GM12878 (cell line): ENCODE results near the gene ERVFRD-1. TPM values are rescaled to one million over a fixed set of nuclear protein-coding genes. Genes with fewer than 3 reads are reported as not detected.

Source experiments
- CBX3 ChIP-seq: fragments of 200-600 bp; sonication (generic); IDR thresholded peaks from 2 replicates; pipeline ENCODE4 v1.6.1; 2016; ENCODE audit warnings: low read depth, borderline replicate concordance
- CREB1 ChIP-seq: IDR thresholded peaks from 2 replicates; pipeline ENCODE4 v1.6.1; 2012; ENCODE audit warnings: low read depth, mild to moderate bottlenecking, inconsistent platforms
- EED ChIP-seq: sonication (generic); IDR thresholded peaks from 2 replicates; pipeline ENCODE4 v1.6.1; 2016; ENCODE audit warnings: antibody characterized with exemption, low read depth
- GABPA ChIP-seq: IDR thresholded peaks from 2 replicates; pipeline ENCODE4 v1.6.1; 2014; ENCODE audit warnings: antibody characterized with exemption, low read depth, mild to moderate bottlenecking, inconsistent platforms
- NBN ChIP-seq: fragments of 450-650 bp; IDR thresholded peaks from 2 replicates; pipeline ENCODE4 v1.6.1; 2016
- POLR2A ChIP-seq: IDR thresholded peaks from 2 replicates; pipeline ENCODE4 v1.6.1; 2011; ENCODE audit warnings: low read depth, mild to moderate bottlenecking, low read length
- SIN3A ChIP-seq: IDR thresholded peaks from 2 replicates; pipeline ENCODE4 v1.6.1; 2012; ENCODE audit warnings: low read depth, low read length, improper control_type of control experiment
- SMARCA5 ChIP-seq: fragments of 450-650 bp; IDR thresholded peaks from 2 replicates; pipeline ENCODE4 v1.6.1; 2017; ENCODE audit warnings: mild to moderate bottlenecking
- SRF ChIP-seq, 2 experiments: IDR thresholded peaks; 2 replicates each; pipeline ENCODE4 v1.6.1; 2011; ENCODE audit warnings: low read depth in 2 of 2, low read length in 2 of 2, mild to moderate bottlenecking in 1 of 2, moderate library complexity in 1 of 2
- SUPT20H ChIP-seq: IDR thresholded peaks from 2 replicates; pipeline ENCODE4 v1.6.1; 2011; ENCODE audit warnings: low read depth, mild to moderate bottlenecking, low read length, moderate library complexity, borderline replicate concordance; ENCODE audit not compliant: control insufficient read depth
- ZNF207 ChIP-seq: fragments of 450-650 bp; IDR thresholded peaks from 2 replicates; pipeline ENCODE4 v1.6.1; 2014; ENCODE audit warnings: antibody characterized with exemption, mild to moderate bottlenecking, borderline replicate concordance
- ZNF384 ChIP-seq: IDR thresholded peaks from 2 replicates; pipeline ENCODE4 v1.6.1; 2012; ENCODE audit warnings: low read depth, mild to moderate bottlenecking, low read length, improper control_type of control experiment, borderline replicate concordance
- polyA plus RNA-seq, 11 experiments: library from polyadenylated mRNA; depleted of rRNA in 4 of 11; unstranded in 6 of 11; stranded (reverse) in 5 of 11; fragments of >200 nt; fragmentation: Nextera tagmentation in 4 of 11; fragmentation: Illumina TruSeq in 1 of 11; extraction: Ambion mirVana in 4 of 11; extraction: Trizol in 1 of 11; gene quantifications; 1 replicate in 1 of 11; 2 replicates in 10 of 11; pipeline versions ENCODE4 v1.2.1 to v1.2.3, GENCODE V29; 2011 to 2016; ENCODE audit warnings: inconsistent platforms in 2 of 11, missing spikeins in 2 of 11, low read depth in 1 of 11
- total RNA-seq, 4 experiments: library from RNA; depleted of rRNA in 3 of 4; stranded (reverse); fragments of >200 nt in 3 of 4; fragmentation: Illumina TruSeq in 1 of 4; extraction: Trizol in 1 of 4; gene quantifications; 2 replicates each; pipeline versions ENCODE4 v1.2.1 to v1.2.3, GENCODE V29; 2013 to 2021
- TF ChIP-seq, protein P1 (sequence below): fragments of 450-650 bp; formaldehyde crosslinking; IDR thresholded peaks from 2 replicates; pipeline ENCODE4 v1.5.0; 2022; ENCODE audit warnings: mild to moderate bottlenecking, missing genetic modification characterization
- TF ChIP-seq, protein P2 (sequence below): fragments of 450-650 bp; formaldehyde crosslinking; IDR thresholded peaks from 2 replicates; pipeline ENCODE4 v1.4.0; 2022; ENCODE audit warnings: mild to moderate bottlenecking, moderate library complexity
- TF ChIP-seq, protein P3 (sequence below): IDR thresholded peaks from 2 replicates; pipeline ENCODE4 v1.6.1; 2012; ENCODE audit warnings: low read depth, low read length, improper control_type of control experiment
- TF ChIP-seq, protein P4 (sequence below): IDR thresholded peaks from 2 replicates; pipeline ENCODE4 v1.6.1; 2011; ENCODE audit warnings: borderline replicate concordance, low read depth, mild to moderate bottlenecking, moderate library complexity, mixed read lengths, low read length; ENCODE audit not compliant: insufficient read depth; ENCODE audit errors: extremely low read length
- TF ChIP-seq, protein P5 (sequence below): fragments of 450-650 bp; conservative IDR thresholded peaks from 2 replicates; pipeline ENCODE4 v1.6.1; 2017; ENCODE audit warnings: mild to moderate bottlenecking, moderate library complexity
- TF ChIP-seq, protein P6 (sequence below): IDR thresholded peaks from 2 replicates; pipeline ENCODE4 v1.6.1; 2011; ENCODE audit warnings: low read depth, mild to moderate bottlenecking, low read length, moderate library complexity, borderline replicate concordance; ENCODE audit errors: extremely low read depth

Gene ERVFRD-1
- total and polyA plus RNA-seq, 10 of the 15 experiments (the other 5 are each of a cell fraction or from before 2014, with no cell fraction given) = 0.03 to 0.11 (median 0.07) TPM; not detected in 7

DNA sequence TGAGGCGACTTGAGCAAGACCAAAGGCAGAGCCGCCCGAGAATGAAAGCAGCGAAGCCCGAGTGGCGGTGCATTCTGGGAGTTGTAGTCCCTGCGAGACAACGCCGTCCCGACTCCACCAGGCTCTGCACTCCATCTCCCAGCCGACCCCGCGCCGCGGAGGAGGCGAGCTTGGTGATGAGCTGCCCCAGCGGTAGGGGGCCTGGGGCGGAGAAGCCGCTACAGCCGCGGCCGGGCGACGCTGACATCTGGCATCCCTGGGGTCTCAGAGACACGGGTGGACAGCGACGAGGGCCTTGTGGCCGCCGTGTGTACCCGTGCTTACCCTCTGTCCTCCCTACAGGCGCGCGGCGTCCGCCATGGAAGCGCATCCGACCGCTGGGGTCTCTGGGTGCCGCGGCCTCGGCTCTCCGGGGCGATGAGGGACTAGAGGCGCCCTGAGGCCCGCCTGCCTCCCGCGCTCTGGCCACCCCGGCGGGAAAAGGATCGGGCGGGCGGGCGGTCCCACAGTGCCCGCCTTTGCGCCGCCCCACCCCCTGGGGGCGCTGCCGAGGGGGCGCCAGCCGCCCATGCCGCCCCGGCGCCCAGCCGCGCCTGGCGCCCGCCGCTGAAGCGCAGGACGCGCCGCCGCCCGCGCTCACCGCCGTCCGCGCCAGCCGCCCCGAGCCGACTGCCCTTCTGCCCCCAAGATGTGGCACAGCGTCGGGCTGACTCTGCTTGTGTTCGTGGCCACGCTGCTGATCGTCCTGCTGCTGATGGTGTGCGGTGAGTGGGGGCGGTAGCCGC, 17.7 kb downstream of the ERVFRD-1 start, which contains the start of gene SMIM13 (continued):
- TF ChIP-seq, protein P1, sequence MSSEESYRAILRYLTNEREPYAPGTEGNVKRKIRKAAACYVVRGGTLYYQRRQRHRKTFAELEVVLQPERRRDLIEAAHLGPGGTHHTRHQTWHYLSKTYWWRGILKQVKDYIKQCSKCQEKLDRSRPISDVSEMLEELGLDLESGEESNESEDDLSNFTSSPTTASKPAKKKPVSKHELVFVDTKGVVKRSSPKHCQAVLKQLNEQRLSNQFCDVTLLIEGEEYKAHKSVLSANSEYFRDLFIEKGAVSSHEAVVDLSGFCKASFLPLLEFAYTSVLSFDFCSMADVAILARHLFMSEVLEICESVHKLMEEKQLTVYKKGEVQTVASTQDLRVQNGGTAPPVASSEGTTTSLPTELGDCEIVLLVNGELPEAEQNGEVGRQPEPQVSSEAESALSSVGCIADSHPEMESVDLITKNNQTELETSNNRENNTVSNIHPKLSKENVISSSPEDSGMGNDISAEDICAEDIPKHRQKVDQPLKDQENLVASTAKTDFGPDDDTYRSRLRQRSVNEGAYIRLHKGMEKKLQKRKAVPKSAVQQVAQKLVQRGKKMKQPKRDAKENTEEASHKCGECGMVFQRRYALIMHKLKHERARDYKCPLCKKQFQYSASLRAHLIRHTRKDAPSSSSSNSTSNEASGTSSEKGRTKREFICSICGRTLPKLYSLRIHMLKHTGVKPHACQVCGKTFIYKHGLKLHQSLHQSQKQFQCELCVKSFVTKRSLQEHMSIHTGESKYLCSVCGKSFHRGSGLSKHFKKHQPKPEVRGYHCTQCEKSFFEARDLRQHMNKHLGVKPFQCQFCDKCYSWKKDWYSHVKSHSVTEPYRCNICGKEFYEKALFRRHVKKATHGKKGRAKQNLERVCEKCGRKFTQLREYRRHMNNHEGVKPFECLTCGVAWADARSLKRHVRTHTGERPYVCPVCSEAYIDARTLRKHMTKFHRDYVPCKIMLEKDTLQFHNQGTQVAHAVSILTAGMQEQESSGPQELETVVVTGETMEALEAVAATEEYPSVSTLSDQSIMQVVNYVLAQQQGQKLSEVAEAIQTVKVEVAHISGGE (CRISPR knock-in tag) = no peak
- TF ChIP-seq CBX3 (no peak), NBN (no peak; the same call in 1 of the 2 replicates), POLR2A (peak; percentile 94), EED (0 out of 2 replicates have a peak, but pooled peaks have one; percentile 8), GABPA (no peak), CREB1 (peak; percentile 84), SRF (IDR thresholded peaks at IDR 0.05; ENCODE audit: low read depth in 2 of 2, low read length in 2 of 2) (no peak), SMARCA5 (peak; percentile 96), SUPT20H (no peak), ZNF384 (no peak), SIN3A (0 out of 2 replicates have a peak, but pooled peaks have one; percentile 44), ZNF207 (peak; percentile 66; the same call in 1 of the 2 replicates)
- TF ChIP-seq, protein P2, sequence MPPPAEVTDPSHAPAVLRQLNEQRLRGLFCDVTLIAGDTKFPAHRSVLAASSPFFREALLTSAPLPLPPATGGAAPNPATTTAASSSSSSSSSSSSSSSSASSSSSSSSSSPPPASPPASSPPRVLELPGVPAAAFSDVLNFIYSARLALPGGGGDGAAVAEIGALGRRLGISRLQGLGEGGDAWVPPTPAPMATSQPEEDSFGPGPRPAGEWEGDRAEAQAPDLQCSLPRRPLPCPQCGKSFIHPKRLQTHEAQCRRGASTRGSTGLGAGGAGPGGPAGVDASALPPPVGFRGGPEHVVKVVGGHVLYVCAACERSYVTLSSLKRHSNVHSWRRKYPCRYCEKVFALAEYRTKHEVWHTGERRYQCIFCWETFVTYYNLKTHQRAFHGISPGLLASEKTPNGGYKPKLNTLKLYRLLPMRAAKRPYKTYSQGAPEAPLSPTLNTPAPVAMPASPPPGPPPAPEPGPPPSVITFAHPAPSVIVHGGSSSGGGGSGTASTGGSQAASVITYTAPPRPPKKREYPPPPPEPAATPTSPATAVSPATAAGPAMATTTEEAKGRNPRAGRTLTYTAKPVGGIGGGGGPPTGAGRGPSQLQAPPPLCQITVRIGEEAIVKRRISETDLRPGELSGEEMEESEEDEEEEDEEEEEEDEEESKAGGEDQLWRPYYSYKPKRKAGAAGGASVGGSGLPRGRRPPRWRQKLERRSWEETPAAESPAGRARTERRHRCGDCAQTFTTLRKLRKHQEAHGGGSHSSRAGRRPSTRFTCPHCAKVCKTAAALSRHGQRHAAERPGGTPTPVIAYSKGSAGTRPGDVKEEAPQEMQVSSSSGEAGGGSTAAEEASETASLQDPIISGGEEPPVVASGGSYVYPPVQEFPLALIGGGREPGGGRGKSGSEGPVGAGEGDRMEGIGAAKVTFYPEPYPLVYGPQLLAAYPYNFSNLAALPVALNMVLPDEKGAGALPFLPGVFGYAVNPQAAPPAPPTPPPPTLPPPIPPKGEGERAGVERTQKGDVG (CRISPR knock-in tag) = no peak
- TF ChIP-seq, protein P3, sequence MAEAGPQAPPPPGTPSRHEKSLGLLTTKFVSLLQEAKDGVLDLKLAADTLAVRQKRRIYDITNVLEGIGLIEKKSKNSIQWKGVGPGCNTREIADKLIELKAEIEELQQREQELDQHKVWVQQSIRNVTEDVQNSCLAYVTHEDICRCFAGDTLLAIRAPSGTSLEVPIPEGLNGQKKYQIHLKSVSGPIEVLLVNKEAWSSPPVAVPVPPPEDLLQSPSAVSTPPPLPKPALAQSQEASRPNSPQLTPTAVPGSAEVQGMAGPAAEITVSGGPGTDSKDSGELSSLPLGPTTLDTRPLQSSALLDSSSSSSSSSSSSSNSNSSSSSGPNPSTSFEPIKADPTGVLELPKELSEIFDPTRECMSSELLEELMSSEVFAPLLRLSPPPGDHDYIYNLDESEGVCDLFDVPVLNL = no peak; the same call in 1 of the 2 replicates
- TF ChIP-seq, protein P4, sequence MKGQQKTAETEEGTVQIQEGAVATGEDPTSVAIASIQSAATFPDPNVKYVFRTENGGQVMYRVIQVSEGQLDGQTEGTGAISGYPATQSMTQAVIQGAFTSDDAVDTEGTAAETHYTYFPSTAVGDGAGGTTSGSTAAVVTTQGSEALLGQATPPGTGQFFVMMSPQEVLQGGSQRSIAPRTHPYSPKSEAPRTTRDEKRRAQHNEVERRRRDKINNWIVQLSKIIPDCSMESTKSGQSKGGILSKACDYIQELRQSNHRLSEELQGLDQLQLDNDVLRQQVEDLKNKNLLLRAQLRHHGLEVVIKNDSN = no peak
- TF ChIP-seq, protein P5, sequence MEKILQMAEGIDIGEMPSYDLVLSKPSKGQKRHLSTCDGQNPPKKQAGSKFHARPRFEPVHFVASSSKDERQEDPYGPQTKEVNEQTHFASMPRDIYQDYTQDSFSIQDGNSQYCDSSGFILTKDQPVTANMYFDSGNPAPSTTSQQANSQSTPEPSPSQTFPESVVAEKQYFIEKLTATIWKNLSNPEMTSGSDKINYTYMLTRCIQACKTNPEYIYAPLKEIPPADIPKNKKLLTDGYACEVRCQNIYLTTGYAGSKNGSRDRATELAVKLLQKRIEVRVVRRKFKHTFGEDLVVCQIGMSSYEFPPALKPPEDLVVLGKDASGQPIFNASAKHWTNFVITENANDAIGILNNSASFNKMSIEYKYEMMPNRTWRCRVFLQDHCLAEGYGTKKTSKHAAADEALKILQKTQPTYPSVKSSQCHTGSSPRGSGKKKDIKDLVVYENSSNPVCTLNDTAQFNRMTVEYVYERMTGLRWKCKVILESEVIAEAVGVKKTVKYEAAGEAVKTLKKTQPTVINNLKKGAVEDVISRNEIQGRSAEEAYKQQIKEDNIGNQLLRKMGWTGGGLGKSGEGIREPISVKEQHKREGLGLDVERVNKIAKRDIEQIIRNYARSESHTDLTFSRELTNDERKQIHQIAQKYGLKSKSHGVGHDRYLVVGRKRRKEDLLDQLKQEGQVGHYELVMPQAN = peak; percentile 60
- TF ChIP-seq, protein P6, sequence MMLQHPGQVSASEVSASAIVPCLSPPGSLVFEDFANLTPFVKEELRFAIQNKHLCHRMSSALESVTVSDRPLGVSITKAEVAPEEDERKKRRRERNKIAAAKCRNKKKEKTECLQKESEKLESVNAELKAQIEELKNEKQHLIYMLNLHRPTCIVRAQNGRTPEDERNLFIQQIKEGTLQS = no peak
